GM19193 (cell line): ENCODE data around the gene APOA5.

Experiments used
- POLR2A ChIP-seq: IDR thresholded peaks from 4 replicates; pipeline ENCODE4 v1.6.1; 2011; ENCODE audit not compliant: insufficient read depth, insufficient read length; ENCODE audit errors: extremely low read depth

APOA5 gene

DNA sequence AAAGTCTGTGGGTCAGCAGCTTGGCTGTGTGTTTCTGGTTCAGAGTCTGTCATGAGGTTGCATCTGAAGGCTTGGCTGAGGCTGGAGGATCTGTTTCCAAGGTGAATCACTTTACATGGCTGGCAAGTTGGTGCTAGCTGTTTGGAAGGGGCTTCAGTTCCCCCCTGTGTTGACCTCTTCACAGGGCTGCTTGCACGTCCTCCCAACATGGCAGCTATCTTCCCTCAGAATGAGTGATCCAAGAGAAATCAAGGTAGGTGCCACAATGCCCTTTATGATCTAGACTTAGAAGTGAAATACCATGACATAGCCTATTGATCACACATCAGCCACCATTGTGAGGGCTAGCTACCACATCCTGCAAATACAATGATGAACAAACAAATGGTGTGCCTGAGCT lies 21.5 kb upstream of the APOA5 start:
- no peak for TF ChIP-seq POLR2A

DNA sequence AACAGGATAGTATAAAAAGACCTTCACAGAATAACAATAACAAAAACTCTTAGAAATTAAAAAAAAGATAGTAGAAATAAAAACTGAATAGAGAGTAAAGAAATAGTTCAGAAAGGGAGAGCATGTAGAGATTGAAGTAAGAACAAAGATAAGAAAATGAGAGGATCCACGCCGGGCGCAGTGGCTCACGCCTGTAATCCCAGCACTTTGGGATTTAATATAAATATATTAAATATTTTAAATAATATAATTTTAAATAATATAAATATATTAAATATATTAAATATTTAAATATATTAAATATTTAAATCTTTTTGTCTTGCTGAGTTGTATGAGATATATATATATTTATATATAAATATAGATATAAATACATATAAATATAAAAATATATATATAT lies 20.4 kb upstream of the APOA5 start:
- TF ChIP-seq POLR2A, result no peak

DNA sequence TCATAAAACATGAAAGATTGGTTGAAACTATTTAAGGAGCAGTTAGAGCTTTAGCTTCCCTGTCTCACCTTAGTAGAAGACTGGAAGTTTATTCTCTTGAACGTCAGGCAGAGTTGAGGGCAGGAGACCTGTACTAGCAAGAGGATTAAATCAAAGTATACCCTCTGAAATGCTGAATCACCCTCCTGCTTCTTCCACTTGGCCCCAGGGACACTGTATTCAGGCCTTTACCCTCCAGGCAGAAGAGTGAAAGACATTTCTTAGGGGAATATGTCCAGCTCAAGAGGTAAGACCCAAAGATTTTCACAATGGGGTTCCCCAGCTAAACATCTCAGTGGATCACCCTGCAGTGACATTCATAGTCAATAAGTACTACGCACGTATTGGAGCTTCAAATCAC lies 19.5 kb upstream of the APOA5 start:
- TF ChIP-seq POLR2A, result no peak

GRCh38 chr11:116808262-116809175 lies 16.8 kb upstream of the APOA5 start:
- TF ChIP-seq POLR2A, result no peak

DNA sequence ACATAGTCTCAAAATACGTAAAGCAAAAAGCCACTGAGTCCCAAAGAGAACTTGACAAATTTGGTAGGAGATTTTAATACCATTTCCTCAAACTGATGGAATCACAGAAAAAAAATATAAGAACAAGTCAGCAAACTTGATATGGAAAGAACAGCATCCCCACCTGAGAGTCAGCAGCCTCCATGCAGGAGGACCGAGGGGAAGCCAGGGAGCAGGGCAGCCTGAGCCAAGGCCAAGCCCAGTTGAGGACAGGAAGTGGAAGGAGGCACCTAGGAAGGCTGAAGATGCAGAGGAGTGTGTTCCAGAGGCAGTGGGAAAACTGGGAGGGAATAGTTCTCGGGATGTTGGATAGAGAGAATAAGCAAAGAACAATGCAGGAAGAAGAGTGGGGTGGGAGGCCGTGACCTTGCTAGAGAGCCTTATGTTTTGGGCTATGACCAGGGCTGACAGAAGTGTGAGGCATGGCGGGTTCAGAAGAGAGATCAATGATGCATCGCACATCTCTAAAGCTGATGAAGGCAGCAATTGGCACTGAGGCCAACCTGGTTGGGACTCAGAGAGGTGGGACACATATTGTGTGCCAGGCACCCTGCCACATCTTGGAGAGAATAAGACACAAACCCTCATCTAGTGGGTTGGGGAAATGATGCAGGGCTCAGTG lies 16.1 kb upstream of the APOA5 start:
- TF ChIP-seq POLR2A, result no peak

DNA sequence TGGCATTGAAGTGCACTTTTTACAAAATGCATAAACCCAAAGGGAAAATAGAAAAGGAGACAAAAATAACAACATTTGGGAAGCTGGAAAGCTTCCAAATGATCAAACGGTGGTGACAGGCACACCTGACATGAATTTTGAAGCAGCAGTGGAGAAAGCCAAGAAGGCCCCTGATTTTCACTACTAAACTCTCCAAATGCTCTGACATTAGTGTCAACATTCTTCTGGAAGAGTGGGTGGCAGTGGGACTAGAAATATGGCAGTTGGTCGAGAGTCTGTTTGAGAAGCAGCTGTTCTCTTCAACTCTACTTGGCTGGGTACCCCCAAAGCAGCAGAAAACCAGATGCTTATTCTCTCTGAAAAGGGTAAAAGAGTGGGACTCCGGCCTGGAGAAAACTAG lies 12.3 kb upstream of the APOA5 start:
- no peak for TF ChIP-seq POLR2A

GRCh38 chr11:116800610-116801009 lies 8.9 kb upstream of the APOA5 start:
- TF ChIP-seq POLR2A, result no peak

GRCh38 chr11:116798368-116798767 lies 6.7 kb upstream of the APOA5 start:
- no peak for TF ChIP-seq POLR2A

DNA sequence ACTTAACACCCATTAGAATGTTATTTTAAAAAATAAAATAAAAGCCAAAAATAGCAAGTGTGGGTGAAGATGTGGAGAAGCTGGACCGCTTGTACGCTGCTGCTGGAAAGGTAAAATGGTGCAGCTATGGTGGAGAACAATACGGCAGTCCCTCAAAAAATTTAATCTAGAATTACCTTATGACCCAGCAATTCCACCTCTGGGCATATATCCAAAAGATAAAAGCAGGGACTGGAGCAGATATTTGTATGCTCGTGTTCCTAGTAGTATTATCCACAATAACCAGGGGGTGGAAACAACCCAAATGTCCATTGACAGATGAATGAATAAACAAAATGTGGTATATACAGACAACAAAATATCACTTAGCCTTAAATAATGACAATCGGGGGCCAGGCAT lies 6.1 kb upstream of the APOA5 start:
- no peak for TF ChIP-seq POLR2A

DNA sequence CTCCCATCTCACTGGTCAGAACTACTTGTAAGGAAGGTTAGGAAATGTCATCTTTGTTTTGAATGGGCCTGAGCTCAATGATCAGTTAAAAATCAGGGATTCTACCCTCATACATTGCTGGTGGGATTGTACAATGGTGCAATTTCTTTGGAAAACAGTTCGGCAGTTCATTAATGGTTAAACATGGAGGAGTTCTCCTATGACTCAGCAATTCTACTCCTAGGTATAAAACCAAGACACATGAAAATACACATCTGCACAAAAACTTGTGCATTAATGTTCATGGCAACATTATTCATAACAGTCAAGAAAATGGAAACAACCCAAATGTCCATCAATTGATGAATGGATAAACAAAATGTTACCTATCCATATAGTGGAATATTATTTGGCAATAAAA lies 4.9 kb upstream of the APOA5 start:
- TF ChIP-seq POLR2A, result no peak

- TF ChIP-seq POLR2A, result no peak
These were observed 3.2 kb upstream of the APOA5 start for GRCh38 chr11:116794851-116795250.

DNA sequence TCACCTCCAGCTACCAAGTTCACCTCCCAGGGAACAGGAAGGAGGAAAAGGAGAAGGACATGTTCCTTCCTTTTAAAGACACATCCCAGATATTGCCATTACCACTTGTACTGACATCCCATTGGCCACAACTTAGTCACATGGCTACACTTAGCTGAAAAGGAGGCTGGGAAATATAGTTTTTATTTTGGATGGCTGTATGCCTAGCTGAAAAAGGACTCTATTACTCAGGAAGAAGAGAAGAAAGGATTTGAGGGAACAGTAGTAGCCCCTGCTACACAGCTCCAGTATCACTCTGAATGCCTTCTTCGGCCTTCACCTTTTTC lies 2.1 kb upstream of the APOA5 start:
- no peak for TF ChIP-seq POLR2A

DNA sequence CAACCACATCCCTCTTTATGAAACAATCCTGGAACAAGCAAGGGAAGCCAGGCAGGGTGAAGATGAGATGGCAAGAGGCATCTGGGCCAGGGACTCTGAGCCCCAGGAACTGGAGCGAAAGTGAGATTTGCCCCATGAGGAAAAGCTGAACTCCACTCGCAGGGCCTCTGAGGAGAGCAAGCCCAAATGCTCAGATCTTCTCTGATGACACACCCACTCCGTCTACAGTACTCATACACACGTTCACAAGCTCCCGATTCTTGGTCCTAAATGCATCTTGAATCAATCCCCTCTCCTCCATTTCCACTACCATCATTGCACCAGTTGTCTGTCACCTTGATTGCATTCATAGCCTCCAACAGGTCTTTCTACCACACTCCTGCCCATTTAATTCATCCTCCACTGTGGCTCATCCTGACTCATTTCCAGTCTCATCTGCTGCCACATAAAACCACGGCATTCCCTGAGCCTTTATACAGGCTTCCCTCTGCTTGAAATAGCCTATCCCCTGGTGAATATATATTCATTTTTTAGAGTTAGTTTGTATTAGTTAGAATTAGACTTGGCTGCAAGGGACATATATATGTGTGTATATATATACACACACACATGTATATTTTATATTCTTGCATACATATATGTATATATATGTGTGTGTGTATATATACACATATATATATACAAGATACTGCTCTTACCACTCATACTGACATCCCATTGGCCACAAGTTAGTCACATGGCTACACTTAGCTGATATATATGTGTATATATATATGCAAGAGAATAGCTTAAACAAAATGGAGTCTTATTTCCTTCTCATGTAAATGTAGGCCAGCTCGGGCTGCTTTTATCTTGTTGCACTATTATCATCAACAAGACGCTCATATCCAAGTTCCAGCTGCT lies 1.4 kb upstream of the APOA5 start:
- no peak for TF ChIP-seq POLR2A

DNA sequence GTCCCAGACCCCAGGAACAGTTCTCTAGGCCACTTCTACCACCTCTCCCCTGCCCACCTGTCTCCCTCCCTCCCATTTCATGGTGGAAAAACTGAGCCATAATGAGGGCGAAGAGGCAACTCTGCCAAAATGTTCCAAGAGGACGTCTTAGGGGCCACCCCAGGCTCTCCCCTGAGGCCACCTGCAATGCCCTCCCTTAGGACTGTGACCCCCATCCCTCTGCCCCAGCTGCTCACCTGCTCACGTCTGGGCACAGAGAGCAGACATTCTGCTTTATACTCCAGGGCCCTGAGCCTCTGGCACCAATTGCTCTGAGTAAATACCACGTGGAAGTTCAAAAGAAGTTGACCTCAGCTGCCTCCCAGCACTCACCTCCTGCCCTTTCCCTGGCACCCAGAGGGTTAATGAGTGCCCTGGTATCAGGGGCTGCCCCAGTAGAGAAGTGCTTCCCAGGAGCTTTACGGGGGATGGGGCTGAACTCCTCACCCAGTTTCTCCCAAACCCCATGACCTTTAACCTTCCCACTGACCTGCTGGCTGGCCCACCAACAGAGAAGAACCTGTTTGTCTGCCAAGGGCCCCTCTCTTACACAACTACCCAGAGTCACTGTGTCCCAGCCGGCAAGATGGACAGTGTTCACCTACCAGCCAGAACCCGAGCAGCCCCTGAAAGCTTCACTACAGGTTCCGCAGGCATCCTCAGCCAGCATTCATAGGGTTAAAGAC lies 627 bp upstream of the APOA5 start:
- TF ChIP-seq POLR2A, result no peak
